ENCODE results near the gene P2RY2.

GRCh38 chr11:73244589-73245240 lies 26.6 kb downstream of the P2RY2 start:
- TF ChIP-seq POLR2A (IDR thresholded peaks at IDR 0.05; ENCODE audit: low read length) (no peak), GATA1 (IDR thresholded peaks at IDR 0.05; ENCODE audit: low read depth, low read length) (no peak)

All from erythroblast (primary cell).